Urothelium cell line (cell line): ENCODE data around the gene ITPR2.
A peak's percentile ranks its signal among the peaks of the same experiment; 100 is the strongest.
"Not testable (repeated sequence)": the region's sequence is repeated elsewhere in the genome, so short reads cannot be mapped to it uniquely, and the experiment has no call there.

Experiments used
- DNase-seq: peaks from one replicate; pipeline ENCODE4 v3.0.0; 2011; ENCODE audit warnings: low spot score, mixed read lengths
- FAIRE-seq: peaks from 2 replicates; lab custom pipeline; 2011; peaks lifted over from hg19 to GRCh38; lab: Jason Lieb, UNC

ITPR2 gene

GRCh38 chr12:26683443-26683842, 149.6 kb downstream of the ITPR2 start:
- FAIRE-seq (no peak), DNase-seq (no peak)

- DNase-seq (no peak), FAIRE-seq (no peak)
These were observed 152.1 kb downstream of the ITPR2 start for GRCh38 chr12:26680727-26681455.

- FAIRE-seq (no peak), DNase-seq (no peak)
These were observed 154.0 kb downstream of the ITPR2 start for GRCh38 chr12:26678697-26679660.

GRCh38 chr12:26671487-26671886, 161.5 kb downstream of the ITPR2 start:
- DNase-seq, FAIRE-seq: not testable (repeated sequence)

- FAIRE-seq = no peak
- no peak for DNase-seq
These were observed 164.1 kb downstream of the ITPR2 start for GRCh38 chr12:26668847-26669246.

GRCh38 chr12:26668230-26668629, 164.8 kb downstream of the ITPR2 start:
- DNase-seq = no peak
- no peak for FAIRE-seq

GRCh38 chr12:26666286-26666685, 166.7 kb downstream of the ITPR2 start:
- no peak for FAIRE-seq
- no peak for DNase-seq

- DNase-seq (no peak), FAIRE-seq (no peak)
These were observed 171.6 kb downstream of the ITPR2 start for GRCh38 chr12:26661399-26661798.

- FAIRE-seq = no peak
These were observed 173.1 kb downstream of the ITPR2 start for GRCh38 chr12:26659930-26660329.

GRCh38 chr12:26658991-26659390, 174.0 kb downstream of the ITPR2 start:
- DNase-seq (no peak), FAIRE-seq (no peak)

More at GRCh38 chr12:26659930-26660329, 173.1 kb downstream of the ITPR2 start:
- DNase-seq = no peak

GRCh38 chr12:26654623-26655022, 178.4 kb downstream of the ITPR2 start:
- FAIRE-seq = no peak

GRCh38 chr12:26651566-26652188, 181.3 kb downstream of the ITPR2 start:
- FAIRE-seq = no peak

More at GRCh38 chr12:26654623-26655022, 178.4 kb downstream of the ITPR2 start:
- no peak for DNase-seq

GRCh38 chr12:26651036-26651435, 182.0 kb downstream of the ITPR2 start:
- FAIRE-seq (no peak), DNase-seq (no peak)

More at GRCh38 chr12:26651566-26652188, 181.3 kb downstream of the ITPR2 start:
- DNase-seq = peak; percentile 68

- DNase-seq (no peak), FAIRE-seq (no peak)
These were observed 184.0 kb downstream of the ITPR2 start for GRCh38 chr12:26648999-26649398.

GRCh38 chr12:26648584-26648983, 184.4 kb downstream of the ITPR2 start:
- DNase-seq (peak; percentile 59), FAIRE-seq (no peak)

GRCh38 chr12:26648066-26648465, 184.9 kb downstream of the ITPR2 start:
- no peak for DNase-seq

GRCh38 chr12:26647088-26647487, 185.9 kb downstream of the ITPR2 start:
- DNase-seq (no peak), FAIRE-seq (no peak)

More at GRCh38 chr12:26648066-26648465, 184.9 kb downstream of the ITPR2 start:
- FAIRE-seq = no peak

- FAIRE-seq = no peak
- DNase-seq = no peak
These were observed 186.4 kb downstream of the ITPR2 start for GRCh38 chr12:26646571-26646970.

- not testable (repeated sequence) for DNase-seq, FAIRE-seq
These were observed 188.6 kb downstream of the ITPR2 start for GRCh38 chr12:26644376-26644775.

GRCh38 chr12:26643532-26644315, 189.3 kb downstream of the ITPR2 start:
- DNase-seq = no peak

More at GRCh38 chr12:26643532-26644315, 189.3 kb downstream of the ITPR2 start:
- no peak for FAIRE-seq
